NCI-H748 treated with DMSO at 0.1 percent for 48 hours (cell line): ENCODE measurements around the gene APH1A.
"Not testable (repeated sequence)": the region's sequence is repeated elsewhere in the genome, so short reads cannot be mapped to it uniquely, and the experiment has no call there.

Experiments used
- DNase-seq: peaks from one replicate; lab custom pipeline; 2025; lab: John Stamatoyannopoulos, UW

APH1A gene

GRCh38 chr1:150268705-150269403, at the start of gene APH1A:
TSS of gene APH1A (minus strand) at chr1:150269016. CDS start at chr1:150268810, 206 bp downstream.
- DNase-seq: peak; percentile 93

DNA sequence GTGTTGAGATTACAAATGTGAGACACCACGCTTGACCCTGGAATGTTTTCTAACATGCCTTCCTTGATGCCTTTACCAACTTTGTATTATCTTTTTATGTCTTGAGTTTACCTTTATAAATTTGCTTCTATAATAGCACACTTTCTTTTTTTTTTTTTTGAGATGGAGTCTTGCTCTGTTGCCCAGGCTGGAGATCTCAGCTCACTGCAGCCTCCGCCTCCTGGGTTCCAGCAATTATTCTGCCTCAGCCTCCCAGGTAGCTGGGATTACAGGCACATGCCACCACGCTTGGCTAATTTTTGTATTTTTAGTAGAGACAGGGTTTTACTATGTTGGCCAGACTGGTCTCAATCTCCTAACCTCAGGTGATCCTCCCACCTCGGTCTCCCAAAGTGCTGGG, 45.9 kb upstream of the APH1A start:
- not testable (repeated sequence) for DNase-seq

DNA sequence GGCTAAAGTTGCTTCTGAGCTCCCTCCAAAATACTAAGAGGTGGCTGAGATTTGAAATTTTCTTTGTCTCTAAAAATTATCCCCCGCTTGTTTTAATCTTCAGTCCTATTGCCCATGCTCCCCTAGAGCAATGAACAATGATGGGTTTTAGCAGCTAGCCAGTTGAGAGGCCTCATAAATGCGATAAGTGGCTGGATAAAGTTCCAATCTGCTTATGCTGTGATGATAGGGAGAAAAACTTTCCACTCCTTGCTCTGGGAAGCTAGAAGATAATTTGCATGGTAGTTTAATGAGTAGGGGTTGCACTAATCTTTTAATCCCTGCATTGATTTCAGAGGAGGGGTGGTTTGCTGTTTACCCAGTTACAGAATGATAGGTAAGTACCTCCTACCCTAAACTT, 42.9 kb upstream of the APH1A start:
- no peak for DNase-seq

GRCh38 chr1:150309758-150310508, 41.1 kb upstream of the APH1A start:
- DNase-seq: no peak

GRCh38 chr1:150308585-150308984, 39.8 kb upstream of the APH1A start:
- not testable (repeated sequence) for DNase-seq

DNA sequence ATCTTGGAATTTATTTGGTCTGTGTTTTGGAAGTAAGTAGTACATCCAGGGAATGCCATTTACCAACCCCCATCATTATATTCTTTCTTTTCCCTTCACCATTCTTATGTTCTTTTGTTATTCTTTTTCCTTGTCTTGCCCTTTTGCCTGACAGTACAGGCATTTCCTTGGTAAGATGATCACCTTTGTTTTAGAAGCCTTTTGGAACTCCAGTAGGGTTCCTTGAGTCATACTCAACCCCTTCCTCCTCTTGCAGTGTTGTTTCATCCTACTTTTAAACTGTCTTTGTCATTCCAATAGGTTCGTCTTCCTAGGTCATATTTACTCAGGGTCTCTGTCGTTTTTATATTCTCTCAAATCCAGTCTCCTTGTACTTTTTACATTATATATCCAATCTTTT, 34.1 kb upstream of the APH1A start:
- DNase-seq: no peak

GRCh38 chr1:150302338-150302737, 33.5 kb upstream of the APH1A start:
- no peak for DNase-seq

DNA sequence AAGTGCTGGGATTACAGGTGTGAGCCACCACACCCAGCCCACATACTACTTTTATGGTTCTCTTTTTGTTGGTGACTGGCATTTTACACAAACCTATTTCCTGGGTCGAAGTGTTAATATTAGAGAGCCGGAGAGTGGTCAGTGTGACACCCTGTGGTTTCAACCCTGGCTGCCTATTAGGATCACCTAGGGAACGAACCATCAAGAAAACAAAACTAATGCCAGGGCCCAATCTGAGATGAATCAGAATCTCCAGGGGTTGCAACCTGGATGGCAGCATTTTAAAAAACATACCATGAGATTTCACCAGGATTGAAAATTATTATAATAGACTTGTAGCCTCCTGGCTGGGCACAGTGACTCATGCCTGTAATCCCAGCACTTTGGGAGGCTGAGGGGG, 30.9 kb upstream of the APH1A start:
- no peak for DNase-seq

DNA sequence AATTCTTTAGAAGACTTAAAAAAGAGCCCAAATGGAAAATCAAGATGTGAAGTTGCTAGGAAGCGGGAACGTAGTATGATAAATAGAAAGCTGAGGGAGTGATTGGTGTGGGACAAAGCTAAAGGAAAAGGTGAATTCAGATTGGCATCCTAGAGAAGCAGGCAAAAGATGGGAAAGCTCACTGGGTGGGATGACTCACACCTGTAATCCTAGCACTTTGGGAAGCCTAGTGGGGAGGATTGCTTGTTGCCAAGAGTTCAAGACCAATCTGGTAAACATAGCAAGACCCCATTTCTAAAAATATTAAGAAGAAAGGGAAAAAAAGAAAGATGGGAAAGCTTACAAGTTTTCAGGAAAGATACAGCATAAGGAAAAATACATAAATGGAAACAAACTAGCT, 26.7 kb upstream of the APH1A start:
- no peak for DNase-seq

- peak; percentile 93 for DNase-seq
Measured at GRCh38 chr1:150293433-150294253, 24.8 kb upstream of the APH1A start, which contains the start of gene MRPS21. TSS of gene MRPS21 (plus strand) at chr1:150293861. CDS start at chr1:150294367, 506 bp downstream.

- no peak for DNase-seq
Measured at GRCh38 chr1:150288822-150289221, 20.0 kb upstream of the APH1A start.

DNA sequence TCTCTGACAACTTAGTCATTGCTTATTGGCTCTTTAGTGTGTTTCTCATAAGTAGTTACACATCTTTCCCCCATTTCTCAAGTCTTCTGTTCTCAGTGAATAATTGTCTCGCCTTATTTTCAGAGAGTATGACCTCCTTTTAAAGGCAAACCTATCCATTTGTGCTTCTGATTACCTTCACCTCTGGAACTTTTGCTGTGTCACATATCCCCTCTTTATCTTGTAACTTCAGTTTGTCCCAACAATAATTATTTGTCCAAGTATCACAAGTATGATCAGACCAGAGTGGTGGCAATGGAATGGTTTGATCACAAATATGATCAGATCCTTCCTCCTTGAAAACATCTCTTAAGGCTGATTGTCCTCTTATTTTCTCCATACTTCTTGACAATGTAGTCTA, 19.6 kb upstream of the APH1A start:
- no peak for DNase-seq

DNA sequence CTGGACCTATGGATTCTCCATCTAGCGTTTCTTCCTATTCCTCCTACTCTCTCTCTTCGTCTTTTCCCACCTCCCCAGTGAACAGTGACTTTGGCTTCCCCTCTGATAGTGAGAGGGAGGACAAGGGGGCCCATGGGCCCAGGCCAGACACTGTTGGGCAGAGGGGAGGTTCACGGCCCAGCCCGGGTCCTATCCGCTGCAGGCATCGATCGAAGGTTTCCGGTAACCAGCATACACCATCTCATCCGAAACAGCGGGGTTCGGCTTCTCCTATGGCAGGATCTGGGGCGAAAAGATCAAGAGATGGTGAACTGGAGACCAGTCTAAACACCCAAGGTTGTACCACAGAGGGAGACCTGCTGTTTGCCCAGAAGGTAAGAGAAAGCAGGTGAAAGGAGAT, 14.4 kb upstream of the APH1A start:
- no peak for DNase-seq

GRCh38 chr1:150282558-150282958, 13.7 kb upstream of the APH1A start:
- DNase-seq: peak; percentile 46

- DNase-seq: peak; percentile 97
Measured at GRCh38 chr1:150281758-150282557, 13.1 kb upstream of the APH1A start, which contains the start of gene CIART. TSS of gene CIART (plus strand) at chr1:150282554. CDS start at chr1:150283268, 714 bp downstream.

DNA sequence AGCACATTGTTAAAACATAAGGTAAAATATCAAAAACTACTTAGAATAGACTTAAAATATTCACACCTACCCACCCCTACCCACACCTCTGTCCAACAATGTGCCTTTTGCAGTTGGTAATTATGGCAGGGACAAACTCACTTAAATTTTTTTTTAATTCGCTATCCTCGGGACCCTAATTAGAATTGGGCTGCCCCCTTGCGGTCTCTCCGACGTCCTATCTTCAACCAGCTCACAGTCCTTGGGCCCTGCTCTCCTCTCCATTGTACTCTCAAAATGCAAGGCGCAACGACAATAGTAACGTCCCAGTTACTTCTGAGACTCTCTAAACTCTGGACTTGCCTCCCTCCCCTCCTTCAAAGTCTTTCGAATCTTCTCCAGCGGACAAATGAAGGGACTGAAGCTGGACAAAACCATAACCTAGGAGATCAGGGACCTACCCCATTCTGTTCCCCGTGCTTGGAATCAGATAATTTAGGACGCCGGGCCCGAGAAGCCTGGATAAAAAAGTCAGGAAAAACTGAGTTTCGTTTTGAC, 12.5 kb upstream of the APH1A start:
- DNase-seq: peak; percentile 37

- DNase-seq: no peak
Measured at GRCh38 chr1:150280138-150280707, 11.4 kb upstream of the APH1A start.

DNA sequence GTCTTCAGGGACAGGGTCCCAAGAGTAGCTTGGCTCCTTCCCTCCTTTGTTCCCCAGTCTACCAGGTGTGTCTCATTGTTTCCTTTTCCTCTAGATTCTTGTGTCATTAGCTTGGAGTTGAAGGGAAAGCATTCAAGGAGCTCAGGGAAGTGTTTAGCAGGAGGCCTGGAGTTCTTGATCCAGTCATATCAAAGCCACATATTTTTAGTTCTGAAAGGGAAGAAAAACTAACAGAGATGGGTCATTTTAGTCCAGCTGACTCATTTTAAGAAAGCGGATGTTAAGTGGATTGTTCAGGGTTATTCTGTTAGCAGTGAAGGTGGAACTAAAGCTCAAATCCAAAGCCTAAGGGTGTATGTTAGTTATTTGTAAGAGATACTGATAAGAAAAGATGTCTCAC, 4.5 kb upstream of the APH1A start:
- DNase-seq: no peak

GRCh38 chr1:150271291-150271959, 2.6 kb upstream of the APH1A start:
- no peak for DNase-seq

DNA sequence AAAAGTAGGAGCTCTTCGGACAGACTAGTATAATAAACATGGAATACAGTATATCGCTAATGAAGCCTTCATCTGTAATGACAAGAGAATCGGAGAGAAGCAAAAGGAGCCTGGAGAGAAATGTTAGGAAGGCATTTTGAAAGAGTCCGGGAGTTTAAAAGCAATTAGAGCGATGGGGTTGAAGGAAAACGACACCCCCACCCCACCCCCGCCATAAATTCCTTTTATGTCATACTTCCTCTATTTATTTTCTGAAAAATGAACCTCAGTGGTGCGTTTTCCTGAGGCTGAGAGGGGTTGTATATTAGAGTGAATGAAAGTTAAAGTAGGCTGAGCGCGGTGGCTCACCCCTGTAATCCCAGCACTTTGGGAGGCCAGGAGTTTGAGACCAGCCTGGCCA, 635 bp upstream of the APH1A start:
- DNase-seq: no peak
